HG02938 (cell line): Measurements from ENCODE around the gene NUB1.

ENCODE experiments used
- ATAC-seq: cut with Tn5 transposase; IDR thresholded peaks from one replicate; pipeline ENCODE4 v1.9.1; 2021; ENCODE audit warnings: mild to moderate bottlenecking, moderate library complexity; ENCODE audit not compliant: unreplicated experiment

NUB1 gene

DNA sequence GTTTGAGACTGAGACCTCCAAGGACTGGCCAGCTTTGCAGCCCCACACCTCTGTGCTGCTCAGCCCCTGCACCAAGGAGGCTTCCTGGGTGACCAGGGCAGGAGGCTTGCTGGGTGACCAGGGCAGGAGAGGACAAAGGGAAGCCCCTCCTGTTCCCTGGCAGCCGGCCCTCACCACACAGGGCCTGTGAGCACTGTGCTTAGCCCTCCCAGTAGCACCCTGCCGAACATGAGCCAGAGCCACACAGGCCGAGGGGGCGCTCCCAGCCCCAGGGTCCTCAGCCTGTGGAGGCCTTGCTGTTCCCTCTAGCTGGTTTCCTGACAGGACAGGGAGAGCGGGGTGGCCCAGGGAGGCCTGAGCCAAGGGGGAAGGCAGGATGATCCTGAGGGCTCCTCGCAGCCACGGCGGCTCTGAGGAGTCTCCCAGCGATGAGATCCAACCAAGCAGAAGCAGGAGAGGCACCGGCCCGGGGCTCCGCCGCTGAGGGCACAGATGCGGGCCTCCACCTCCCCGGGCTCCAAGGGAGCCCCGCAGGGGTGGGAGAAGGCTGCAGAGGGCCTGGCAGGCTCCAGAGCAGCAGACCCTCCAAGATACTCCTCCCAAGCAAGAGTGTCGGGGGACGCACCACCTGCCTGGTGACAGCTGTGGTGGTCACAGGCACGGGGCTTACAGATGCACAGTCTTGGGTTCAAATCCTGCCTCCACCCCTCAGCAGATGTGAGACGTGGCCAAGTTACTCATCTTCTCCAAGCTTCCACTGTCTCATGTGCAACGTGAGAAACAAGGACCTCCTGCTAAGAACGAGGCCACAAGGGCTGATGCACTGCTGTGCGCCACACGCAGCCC lies 45.8 kb downstream of the NUB1 start:
- no peak for ATAC-seq

DNA sequence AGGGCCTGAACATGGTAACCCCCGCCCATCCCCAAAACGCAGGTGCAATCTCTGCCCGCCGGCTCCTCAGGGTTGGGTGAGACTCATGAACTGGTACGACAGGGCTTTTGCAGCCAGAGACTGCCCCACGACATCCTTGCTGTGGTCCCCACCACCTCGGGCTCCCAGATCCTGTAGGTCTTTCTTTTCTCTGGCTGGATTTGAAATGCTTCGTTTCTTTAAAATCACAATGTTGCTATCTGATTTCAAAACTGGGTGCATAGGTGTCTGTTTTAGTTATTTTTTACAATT lies 46.3 kb downstream of the NUB1 start:
- ATAC-seq = no peak

DNA sequence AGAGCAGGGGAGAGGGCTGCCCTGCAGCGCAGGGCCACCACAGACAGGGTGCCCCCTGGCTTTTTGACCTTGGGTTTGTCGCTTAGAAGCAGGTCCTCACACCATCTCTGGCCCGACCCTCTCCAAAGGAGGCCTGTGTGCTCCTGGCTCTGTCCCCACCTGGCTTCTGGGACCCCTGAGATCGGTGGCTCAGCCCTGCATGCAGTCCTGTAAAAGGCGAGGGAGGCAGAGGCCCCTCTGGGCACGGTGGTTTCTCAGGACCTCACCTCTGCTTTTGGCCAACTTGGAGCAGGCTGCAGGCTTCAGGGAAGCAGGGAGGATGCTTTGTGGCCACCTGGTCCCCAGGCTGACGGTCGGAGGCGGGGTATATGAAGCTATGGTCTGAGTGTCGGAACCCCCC lies 46.8 kb downstream of the NUB1 start:
- no peak for ATAC-seq

DNA sequence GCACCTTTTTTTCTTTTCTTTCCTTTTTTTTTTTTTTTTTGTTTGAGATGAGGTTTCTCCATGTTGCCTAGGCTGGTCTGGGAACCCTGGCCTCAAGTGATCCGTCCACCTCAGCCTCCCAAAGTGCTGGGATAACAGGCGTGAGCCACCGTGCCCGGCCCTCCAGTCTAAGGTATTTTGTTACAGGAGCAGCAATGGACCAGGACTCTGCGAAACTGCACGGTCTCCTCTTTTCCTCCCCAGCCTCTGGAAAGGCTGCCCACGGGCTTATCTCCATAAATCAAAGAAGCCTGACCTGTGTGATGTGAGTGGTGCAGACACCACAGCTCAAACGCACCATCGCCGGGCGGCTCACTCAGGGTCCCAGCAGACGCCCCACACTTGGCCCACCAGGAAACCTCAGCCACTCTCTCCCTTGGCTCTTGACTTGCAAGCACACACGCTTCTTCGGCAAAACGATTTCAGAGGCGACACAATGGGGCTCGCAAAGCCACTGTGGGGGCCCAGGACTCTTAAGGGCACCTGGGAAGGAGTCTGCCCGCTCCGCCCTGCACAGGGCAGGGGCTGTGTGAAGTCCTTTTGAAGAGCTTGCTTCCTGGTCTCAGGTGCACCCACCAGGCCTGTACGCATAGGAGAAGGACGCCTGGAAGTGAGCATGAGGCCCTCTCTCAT lies 47.6 kb downstream of the NUB1 start:
- ATAC-seq = no peak

DNA sequence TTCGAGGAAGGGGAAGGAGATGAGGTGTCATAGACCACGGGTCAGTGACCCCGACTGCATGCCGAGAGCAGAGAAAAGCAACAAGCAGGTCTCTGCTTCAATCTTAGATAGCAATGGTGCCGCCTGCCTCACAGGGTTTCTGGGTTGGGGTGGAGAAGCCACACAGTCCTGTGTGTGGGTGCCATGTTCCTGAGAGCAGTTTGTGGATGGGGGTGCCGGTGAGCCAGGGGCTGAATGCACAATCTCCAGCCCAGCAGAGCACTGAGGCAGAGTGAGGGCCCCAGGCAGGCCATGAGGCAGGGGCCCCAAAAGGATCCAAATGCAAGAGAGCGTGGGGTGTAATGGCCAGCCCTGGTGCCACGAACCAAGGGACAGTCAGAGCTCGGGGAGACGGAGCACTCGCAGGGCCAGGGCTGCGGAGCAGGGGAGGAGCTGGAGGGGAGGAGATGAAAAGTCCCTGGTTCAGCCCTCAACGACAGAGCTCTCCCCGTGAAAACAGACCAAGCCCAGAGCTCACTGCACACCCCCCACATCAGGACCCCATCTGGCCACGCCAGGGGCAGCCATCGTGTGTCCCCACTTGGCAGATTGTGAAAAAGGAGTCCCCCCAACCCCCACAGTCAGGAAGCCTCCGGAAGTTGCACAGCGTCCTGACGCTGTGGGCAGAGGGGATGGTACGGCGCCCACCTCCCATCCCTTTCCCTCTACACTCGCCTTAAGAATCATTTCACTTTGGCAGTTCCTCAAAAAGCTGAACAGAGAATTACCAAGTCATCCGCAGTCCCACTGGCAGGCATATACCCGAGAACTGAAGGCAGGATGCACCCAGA lies 48.4 kb downstream of the NUB1 start:
- ATAC-seq = no peak

DNA sequence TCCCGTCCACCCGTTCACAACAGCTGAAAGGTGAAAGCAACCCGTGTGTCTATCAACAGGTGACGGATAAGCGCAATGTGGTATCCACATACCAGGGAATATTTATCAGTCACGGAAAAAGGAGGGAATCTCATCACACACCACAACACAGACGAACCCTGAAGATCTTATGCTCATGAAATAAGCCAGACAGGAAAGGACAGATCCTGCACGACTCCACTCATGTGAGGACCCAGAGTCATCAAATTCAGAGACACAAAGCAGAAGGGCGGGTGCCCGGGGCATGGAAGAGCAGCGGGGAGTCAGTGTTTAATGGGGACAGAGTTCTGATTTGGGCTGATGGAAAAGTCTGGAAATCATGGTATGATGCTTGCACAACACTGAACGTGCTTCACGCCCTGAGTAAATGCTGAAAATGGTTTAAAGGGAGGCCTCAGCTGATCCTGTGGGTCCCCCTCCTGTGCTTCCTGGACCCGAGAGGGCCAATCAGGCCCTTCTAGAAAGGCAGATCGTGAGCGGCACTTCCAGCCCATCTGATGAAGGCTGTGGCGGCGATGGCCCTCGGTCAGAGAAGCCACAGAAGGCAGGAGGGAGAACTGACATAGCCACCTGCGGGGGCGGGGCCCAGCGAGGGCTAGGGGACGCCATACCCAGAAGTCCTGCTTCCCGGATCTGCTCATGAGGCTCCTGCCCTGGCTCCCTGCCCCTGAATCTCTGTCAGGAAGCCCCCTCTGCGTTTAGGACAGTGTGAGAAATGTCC lies 49.2 kb downstream of the NUB1 start:
- no peak for ATAC-seq

DNA sequence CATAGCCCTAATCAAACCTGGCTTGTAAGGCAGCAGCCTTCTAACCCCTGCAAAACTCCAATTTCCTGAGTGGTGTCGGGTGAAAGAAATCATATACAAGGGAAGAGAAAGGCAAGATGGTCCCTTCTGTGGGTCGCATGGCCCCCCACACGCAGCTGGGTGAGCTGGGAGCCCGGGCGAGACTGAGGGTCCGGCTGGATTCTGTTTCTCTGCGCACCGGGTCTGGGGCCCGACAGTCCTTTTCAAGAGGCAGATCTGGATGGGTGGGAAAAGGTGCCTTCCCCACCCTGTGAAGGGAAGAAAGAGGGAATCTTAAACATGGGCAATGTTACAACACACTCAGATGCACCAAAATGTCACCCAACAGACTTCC lies 49.7 kb downstream of the NUB1 start:
- ATAC-seq = no peak

DNA sequence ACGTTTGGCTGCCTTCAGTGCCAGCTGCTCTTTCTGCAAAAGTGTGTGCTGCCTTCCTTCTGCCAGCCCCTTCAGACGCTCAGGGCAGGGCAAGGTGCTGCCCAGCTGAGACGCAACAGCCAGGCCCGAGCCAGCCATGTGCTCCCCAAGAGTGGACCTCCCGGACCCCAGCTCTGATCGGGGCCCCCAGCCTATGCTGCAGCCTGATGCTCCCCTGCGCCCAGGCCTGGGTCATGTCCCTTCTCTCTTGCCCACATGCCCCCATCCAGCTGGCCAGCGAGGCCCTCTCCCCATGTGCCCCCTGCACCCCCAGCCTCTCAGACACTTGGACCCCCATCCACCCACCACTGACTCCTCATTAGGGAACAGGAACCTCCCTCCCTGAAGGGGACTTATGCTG lies 50.4 kb downstream of the NUB1 start:
- ATAC-seq = no peak

DNA sequence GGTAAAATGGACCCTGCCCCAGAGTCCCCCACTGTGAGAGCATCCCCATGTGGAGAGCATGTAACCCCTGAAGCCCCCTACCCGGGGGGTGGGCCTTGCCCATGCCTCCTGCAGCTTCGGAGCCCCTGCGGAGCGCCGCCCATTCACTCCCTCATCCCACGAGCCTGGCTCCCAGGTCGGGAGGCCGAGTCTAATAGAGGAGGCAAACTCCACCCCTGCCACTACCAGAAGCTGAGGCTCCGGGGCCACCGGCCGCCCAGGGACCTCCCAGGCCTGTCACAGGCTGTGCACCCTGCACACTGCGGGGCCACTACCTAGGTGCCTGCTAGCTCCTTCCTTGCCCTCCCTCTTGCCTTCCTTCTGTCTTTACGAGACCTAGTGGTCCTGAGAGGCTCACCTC lies 50.8 kb downstream of the NUB1 start:
- ATAC-seq = no peak

DNA sequence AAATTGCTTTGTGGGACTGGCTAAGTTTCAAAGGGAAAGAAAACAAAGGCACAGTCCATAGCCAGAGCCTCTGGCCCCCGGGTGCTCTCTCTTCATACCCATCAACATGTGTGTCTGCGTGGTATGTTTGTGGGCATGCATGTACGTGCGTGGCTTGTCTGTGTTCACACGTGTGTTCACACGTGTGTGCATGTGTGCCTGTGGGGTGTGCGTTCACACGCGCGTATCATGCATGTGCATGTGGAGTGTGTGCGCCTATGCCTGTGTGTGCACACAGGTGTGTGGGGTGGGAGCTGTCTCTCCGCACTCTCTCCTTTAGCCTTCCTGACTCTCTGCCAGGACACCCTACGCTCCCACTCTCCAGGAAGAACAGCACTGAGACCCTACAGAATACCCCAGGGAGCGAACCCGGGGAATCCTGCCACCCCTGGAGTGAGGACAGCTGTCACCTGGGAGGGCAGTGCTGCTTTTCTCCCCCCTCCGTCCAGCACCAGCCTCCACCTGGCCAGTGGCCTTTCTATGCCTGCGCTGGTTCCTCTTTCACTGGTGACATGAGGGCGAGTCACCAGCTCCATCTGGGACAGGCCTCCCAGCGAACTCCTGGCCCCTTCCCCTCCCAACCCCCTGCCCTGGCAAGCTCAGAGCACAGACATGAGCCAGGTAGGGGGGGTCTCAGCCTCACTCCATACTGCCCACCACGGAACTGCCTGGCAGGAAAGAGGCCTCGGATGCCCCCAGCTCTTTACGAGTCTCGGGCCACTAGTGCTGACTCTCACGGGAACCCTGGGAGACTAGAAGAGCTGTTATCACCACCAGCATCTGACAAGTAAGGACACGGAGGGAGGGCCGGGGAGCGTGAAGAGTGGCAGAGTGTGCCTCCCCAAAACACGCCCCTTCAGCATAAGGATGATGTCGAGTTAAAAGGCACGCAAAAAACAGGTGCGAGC lies 51.7 kb downstream of the NUB1 start:
- ATAC-seq = no peak

DNA sequence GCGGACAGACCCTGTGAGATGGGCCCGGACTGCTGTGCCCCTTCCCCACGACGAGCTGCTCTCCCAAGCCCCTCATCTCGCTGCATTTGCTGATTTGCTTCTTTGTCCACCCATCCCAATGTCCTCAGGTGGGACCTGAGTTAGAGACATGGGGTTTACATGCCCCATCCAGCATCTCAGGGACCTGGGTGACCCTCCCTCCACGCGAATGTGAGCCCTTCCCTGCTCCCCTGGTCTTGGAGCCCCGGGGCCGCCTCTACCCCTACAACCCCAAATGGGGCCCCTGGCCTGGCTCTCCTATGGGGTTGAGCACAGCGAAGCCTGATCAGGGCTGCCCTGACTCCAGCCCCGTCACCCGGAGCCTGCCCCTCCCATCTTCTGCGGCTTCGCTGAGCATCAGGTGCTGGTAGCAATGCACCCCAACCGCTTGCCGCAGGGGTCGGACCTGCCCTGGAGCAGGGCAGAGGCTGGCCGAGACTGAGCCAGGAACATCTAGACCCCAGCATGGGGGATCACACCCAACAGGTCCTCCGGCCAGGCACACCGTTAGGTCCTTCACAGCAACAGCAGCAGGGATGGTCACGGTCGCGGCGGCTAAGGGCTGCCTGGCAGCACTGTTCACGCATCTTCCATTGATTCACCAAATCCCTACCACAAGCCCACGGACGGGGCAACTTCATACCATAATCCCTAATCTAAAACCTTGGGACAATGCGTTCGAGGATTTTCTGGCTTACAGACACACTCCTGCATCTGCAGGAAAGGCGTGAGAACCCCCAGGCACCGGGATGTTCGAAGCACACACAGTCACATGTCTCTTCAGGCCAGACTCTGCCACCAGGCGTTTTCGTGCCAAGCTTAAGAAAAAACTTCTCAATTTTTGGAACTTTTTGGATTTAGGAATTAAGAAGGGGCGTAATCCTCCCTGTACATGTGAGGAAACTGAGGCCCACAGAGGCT lies 52.7 kb downstream of the NUB1 start:
- no peak for ATAC-seq

DNA sequence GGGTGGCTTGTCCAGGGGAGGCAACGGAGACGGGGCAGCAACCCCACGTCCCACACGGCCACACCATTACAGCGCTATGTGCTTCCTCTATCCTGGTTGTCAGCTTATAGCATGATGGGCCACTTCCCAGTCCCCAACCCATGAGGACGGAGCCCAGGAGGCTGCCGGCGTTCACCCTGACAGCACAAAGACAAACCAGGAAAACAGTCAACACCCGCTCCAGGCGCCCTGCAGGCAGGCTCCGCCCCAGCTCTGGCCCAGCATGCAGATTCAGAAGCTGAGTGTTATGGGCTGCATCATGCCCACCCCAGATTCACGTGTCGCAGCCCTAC lies 53.4 kb downstream of the NUB1 start:
- no peak for ATAC-seq

DNA sequence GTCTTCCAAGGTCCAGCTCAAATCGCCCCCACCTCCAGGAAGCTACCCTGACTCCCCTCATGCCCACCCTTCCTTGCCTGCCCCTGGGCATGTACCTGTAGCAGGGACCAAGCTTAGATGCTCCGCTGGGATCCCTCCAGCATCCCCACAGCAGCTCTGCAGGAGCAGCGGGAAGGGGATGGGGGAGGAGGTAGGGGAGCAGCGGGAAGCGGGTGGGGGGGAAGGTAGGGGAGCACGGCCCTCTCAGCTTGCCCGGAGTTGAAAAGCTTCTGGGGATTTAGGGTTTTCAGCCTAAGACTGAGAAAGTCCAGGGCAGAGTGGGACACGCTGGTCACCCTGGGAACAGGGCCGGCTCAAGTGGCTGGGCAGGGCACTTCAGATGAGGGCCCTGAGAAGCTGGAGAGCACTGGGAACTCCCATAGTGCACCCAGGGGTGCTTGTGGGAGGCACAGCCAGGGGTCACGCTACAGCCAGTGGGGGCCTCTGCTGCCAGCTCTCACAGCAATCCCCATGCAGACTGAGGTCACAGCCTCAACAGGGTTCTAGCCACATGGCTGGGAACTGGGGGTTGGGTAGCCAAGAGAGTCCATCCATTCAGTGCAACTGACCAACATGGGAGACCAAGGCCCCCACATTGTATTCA lies 54.8 kb downstream of the NUB1 start:
- no peak for ATAC-seq

DNA sequence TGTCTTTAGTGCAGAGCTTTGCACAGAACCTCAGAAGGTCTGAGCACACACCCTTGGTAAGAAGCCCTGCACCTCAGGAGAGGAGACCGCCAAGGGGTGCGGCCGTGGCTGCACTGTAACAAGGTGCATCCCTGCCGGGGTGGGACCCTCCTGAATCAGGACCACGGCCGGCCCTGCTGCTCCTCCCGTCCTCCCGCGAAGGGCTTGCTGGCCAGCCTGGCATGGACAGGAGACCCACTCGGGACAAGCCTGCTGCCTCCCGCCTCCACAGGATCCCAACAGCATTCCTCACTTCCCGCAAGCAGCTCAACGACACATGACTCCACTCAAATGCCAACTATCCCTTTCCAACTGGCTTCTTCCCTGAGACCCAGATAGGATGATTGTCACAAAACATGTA lies 55.4 kb downstream of the NUB1 start:
- no peak for ATAC-seq

DNA sequence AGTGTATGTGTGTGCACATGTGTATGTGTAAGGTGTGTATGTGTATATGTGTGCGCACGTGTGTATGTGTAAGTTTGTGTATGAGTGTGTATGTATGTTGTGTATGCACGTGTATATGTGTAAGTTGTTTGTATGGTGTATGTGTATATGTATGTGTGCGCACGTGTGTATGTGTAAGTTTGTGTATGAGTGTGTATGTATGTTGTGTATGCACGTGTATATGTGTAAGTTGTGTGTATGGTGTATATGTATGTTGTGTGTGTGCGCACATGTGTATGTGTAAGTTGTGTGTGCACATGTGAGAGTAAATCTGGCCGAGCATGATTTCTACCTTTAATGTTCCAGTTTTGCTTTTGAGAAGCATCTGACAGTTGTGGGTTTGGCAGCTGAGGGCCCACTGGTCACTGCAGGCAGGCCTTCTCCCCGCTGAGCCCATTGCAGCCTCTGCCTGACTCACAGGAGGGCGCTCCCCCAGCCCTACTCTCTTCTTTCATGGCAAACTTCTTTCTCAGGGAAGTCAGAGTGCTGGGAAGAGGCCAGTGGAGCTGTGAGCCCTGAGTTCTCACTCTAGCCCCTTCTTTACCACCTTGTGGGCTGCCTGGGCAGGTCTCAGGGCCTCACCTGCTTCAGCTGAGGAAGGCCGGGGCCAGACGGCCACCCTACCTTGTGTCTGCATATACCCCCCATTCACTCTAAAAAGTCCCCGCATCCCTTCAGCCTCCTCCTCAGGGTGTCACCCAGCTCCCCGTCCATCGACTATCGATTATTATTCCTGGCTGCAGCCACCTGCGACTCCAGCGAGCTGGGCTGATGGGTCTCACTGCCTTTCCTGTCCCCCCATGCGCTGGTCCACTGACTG lies 57.1 kb downstream of the NUB1 start:
- no peak for ATAC-seq

DNA sequence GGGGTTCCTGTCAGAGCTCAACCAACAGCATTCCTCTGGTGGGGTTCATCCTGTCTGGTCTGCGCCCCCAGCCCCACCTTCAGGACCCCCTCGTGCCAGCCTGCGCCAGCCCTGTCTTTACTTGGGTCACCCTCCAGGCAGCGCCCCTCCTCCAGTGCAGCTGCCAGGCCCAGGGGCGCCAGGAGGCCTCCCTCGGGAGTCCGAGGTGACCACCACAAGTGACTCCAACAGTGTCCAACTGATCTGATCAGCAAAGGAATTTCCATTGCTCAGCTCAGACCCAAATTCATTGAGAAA lies 57.6 kb downstream of the NUB1 start:
- ATAC-seq = no peak

DNA sequence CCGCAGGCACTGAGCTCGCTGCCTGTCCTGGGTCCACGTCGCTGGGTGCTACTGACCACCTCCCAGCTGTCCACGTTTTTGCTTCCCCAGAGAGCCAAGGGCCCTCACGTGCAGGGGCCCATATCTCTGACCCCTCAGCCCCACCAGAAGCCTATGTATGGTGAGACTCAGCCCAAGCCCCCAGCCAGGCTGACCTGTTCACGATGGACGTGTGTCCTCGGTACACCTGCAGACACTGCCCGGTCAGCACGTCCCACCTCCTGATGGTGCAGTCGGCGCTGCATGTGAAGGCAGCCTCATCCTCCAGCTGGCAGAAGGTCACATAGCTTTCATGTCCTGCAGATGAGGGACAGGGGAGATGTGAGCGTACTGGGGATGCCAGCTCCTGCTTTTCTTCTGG lies 58.3 kb downstream of the NUB1 start:
- ATAC-seq = no peak
